Activated T-cell treated with anti-CD3 and anti-CD28 coated beads, Interleukin-2, amount 50 U/mL, for 4 hours (primary cell): ENCODE measurements around the gene CHCHD6. TPM values are rescaled to one million over a fixed set of nuclear protein-coding genes. Genes with fewer than 3 reads are reported as not detected.

Source experiments
- ATAC-seq, 2 donors: fragments of 200-7000 bp; cut with Tn5 transposase; one replicate each; pipeline ENCODE4 v1.10.0; 2021
- DNase-seq: peaks from one replicate; pipeline ENCODE4 v3.0.0-alpha.2; 2020
- H3K27me3 Mint-ChIP-seq: one replicate; pipeline ENCODE4 v1.8.0; 2021; ENCODE audit warnings: low read depth, mixed read lengths
- H3K36me3 Mint-ChIP-seq: one replicate; pipeline ENCODE4 v1.8.0; 2022; ENCODE audit warnings: mixed read lengths; ENCODE audit not compliant: insufficient read depth
- H3K4me1 Mint-ChIP-seq: one replicate; pipeline ENCODE4 v1.8.0; 2021; ENCODE audit warnings: low read depth, mixed read lengths
- H3K4me3 Mint-ChIP-seq: one replicate; pipeline ENCODE4 v1.8.0; 2021; ENCODE audit warnings: mild to moderate bottlenecking, moderate library complexity, mixed read lengths
- H3K9me3 Mint-ChIP-seq: one replicate; pipeline ENCODE4 v1.8.0; 2021; ENCODE audit warnings: mixed read lengths
- total RNA-seq, 3 donors: library from RNA; stranded (reverse); gene quantifications; one replicate each; pipeline ENCODE4 v1.2.1, GENCODE V29; 2021

Gene CHCHD6
- total RNA-seq, 3 donors from 2014 or later: 17.9 to 23.6 (median 21.4) TPM

DNA sequence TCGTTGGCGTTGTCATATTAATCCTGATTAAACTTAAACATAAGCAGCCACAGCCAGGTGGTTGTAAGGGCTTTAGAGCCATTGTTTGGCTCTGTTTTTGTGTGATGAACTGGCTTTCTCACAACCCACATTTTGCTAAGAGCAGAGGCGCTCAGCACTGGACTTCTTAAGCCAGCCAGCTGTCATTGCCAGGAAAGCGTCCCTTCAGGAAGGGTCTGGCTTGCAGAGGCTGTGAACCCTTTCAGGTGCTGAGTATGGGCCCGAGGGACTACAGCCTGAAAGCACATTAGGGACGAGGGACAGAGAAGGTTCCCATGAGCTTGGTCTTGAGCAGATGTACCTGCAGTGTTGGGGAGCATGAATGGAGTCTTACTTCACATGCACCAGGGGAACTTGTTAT, 112.3 kb downstream of the CHCHD6 start:
- Mint-ChIP-seq H3K4me1 (peaks cover 2% of the 10 kb centered on the region), H3K27me3 (no peaks in the 10 kb centered on the region), H3K9me3 (no peaks in the 10 kb centered on the region), H3K36me3 (peaks cover 6% of the 10 kb centered on the region), H3K4me3 (no peak overlapping the region)
- no peak for ATAC-seq
- no peak for DNase-seq

- Mint-ChIP-seq H3K36me3 (peaks cover 7% of the 10 kb centered on the region), H3K4me1 (peaks cover 2% of the 10 kb centered on the region), H3K4me3 (no peak overlapping the region), H3K9me3 (peaks cover 8% of the 10 kb centered on the region), H3K27me3 (no peaks in the 10 kb centered on the region)
- no peak for DNase-seq
- ATAC-seq: no peak
Observed at GRCh38 chr3:126816986-126817777, 113.1 kb downstream of the CHCHD6 start.

- DNase-seq (no peak), ATAC-seq (no peak)
- Mint-ChIP-seq H3K36me3 (peaks cover 7% of the 10 kb centered on the region), H3K27me3 (no peaks in the 10 kb centered on the region), H3K4me1 (peaks cover 2% of the 10 kb centered on the region), H3K9me3 (peaks cover 8% of the 10 kb centered on the region), H3K4me3 (no peak overlapping the region)
Observed at GRCh38 chr3:126817781-126818180, 113.7 kb downstream of the CHCHD6 start.

GRCh38 chr3:126818400-126819095, 114.5 kb downstream of the CHCHD6 start:
- H3K27me3 Mint-ChIP-seq: no peaks in the 10 kb centered on the region
- H3K9me3 Mint-ChIP-seq: peaks cover 8% of the 10 kb centered on the region
- no peak for DNase-seq
- peaks cover 7% of the 10 kb centered on the region for H3K36me3 Mint-ChIP-seq
- peaks cover 2% of the 10 kb centered on the region for H3K4me1 Mint-ChIP-seq
- H3K4me3 Mint-ChIP-seq: no peak overlapping the region
- ATAC-seq: no peak

- Mint-ChIP-seq H3K4me1 (peaks cover 10% of the 10 kb centered on the region), H3K9me3 (peaks cover 4% of the 10 kb centered on the region), H3K36me3 (peaks cover under 1% of the 10 kb centered on the region), H3K27me3 (no peaks in the 10 kb centered on the region), H3K4me3 (no peak overlapping the region)
- no peak for ATAC-seq
- DNase-seq: no peak
Observed at GRCh38 chr3:126826693-126827092, 122.7 kb downstream of the CHCHD6 start.

DNA sequence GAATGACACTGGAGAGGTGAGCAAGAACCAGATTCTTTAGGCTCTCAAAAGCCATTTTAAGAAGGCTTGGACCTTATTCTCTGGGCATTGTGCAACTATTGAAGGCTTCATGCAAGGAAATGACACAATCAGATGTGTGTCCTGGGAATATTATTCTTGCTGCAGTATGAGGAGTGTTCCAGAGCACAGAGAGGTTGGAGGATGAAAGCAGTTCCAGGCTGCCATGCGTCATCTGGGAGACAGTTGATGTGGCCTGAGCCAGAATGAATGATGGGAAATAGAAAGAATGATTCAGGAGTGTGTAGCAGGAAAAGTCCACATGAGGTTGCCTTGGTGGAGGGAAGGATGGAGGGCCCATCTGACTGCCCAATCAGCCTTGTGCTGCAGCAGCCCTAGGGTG, 123.1 kb downstream of the CHCHD6 start:
- Mint-ChIP-seq H3K9me3 (no peaks in the 10 kb centered on the region), H3K4me1 (peaks cover 10% of the 10 kb centered on the region), H3K36me3 (no peaks in the 10 kb centered on the region), H3K4me3 (no peak overlapping the region), H3K27me3 (no peaks in the 10 kb centered on the region)
- DNase-seq: no peak
- no peak for ATAC-seq

GRCh38 chr3:126828306-126828705, 124.3 kb downstream of the CHCHD6 start:
- H3K4me3 Mint-ChIP-seq: no peak overlapping the region
- no peaks in the 10 kb centered on the region for H3K9me3 Mint-ChIP-seq
- DNase-seq (no peak), ATAC-seq (no peak)
- H3K27me3 Mint-ChIP-seq: no peaks in the 10 kb centered on the region
- no peaks in the 10 kb centered on the region for H3K36me3 Mint-ChIP-seq
- peaks cover 10% of the 10 kb centered on the region for H3K4me1 Mint-ChIP-seq

DNA sequence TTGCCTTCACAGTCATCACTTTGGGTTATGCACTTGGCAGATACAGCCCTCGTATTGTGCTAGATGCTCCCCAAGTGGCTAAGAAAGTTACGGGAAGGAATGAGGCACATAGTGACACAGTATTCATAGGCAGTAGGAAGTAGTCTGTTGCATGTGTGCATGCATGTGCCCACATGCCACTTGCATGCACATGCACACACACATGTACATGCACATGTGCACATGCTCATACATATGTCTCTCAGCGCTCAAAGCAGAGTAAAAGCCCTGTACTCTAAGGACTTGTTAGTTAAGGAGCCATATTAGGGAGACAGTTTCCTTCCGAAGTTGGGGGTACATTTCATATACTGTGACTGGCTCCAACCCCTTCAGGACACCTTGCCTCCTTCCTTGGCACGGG, 128.9 kb downstream of the CHCHD6 start:
- Mint-ChIP-seq H3K4me1 (peaks cover 8% of the 10 kb centered on the region), H3K36me3 (peaks cover 3% of the 10 kb centered on the region), H3K9me3 (no peaks in the 10 kb centered on the region), H3K27me3 (no peaks in the 10 kb centered on the region), H3K4me3 (no peak overlapping the region)
- no peak for DNase-seq
- ATAC-seq: no peak

GRCh38 chr3:126834596-126835471, 130.8 kb downstream of the CHCHD6 start:
- no peaks in the 10 kb centered on the region for H3K27me3 Mint-ChIP-seq
- ATAC-seq (no peak), DNase-seq (no peak)

GRCh38 chr3:126835472-126836219, 131.6 kb downstream of the CHCHD6 start:
- Mint-ChIP-seq H3K27me3 (no peaks in the 10 kb centered on the region), H3K36me3 (peaks cover 3% of the 10 kb centered on the region), H3K9me3 (no peaks in the 10 kb centered on the region), H3K4me3 (no peak overlapping the region), H3K4me1 (no peaks in the 10 kb centered on the region)
- no peak for DNase-seq
- ATAC-seq: no peak

More at GRCh38 chr3:126834596-126835471, 130.8 kb downstream of the CHCHD6 start:
- Mint-ChIP-seq H3K4me3 (no peak overlapping the region), H3K36me3 (peaks cover 3% of the 10 kb centered on the region), H3K9me3 (no peaks in the 10 kb centered on the region), H3K4me1 (no peaks in the 10 kb centered on the region)

DNA sequence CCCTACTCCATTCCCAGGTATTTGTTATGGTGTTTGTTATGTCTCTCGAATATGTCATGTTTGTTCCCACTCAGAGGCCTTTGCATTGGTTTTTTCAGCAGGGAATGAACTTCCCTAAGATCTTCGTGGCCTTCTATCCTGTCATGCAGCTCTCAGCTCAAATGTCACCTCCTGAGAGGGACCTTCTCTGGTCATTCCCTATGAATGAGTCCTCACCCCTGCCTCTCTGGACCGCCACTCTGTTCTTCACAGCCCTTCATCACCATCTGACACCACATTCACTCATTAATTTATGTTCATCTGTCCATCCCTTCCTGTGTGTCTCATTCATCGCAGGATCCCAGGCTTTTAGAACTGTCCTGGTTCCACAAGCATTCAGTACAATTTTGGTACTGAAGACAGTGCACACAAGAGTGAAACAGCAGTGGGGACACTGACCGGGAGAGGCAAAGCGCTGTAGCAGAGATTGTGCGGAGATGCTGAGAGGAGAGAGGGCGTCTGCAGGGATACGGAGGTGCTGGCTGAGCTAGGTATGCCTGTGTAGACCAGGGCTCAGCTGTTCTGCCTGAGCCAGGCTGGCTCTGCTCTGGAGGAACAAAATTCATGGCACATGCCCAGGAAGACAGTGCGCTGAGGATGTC, 132.3 kb downstream of the CHCHD6 start:
- H3K9me3 Mint-ChIP-seq: no peaks in the 10 kb centered on the region
- no peaks in the 10 kb centered on the region for H3K27me3 Mint-ChIP-seq
- DNase-seq (no peak), ATAC-seq (no peak)
- H3K36me3 Mint-ChIP-seq: peaks cover 3% of the 10 kb centered on the region
- no peaks in the 10 kb centered on the region for H3K4me1 Mint-ChIP-seq
- no peak overlapping the region for H3K4me3 Mint-ChIP-seq

GRCh38 chr3:126837773-126838172, 133.7 kb downstream of the CHCHD6 start:
- Mint-ChIP-seq H3K9me3 (no peaks in the 10 kb centered on the region), H3K36me3 (peaks cover 3% of the 10 kb centered on the region), H3K4me3 (no peak overlapping the region), H3K27me3 (no peaks in the 10 kb centered on the region), H3K4me1 (no peaks in the 10 kb centered on the region)
- no peak for DNase-seq
- ATAC-seq: no peak

- H3K9me3 Mint-ChIP-seq: no peaks in the 10 kb centered on the region
- no peaks in the 10 kb centered on the region for H3K4me1 Mint-ChIP-seq
- peaks cover 10% of the 10 kb centered on the region for H3K36me3 Mint-ChIP-seq
- H3K27me3 Mint-ChIP-seq: no peaks in the 10 kb centered on the region
- no peak overlapping the region for H3K4me3 Mint-ChIP-seq
- DNase-seq (no peak), ATAC-seq (no peak)
Observed at GRCh38 chr3:126845920-126846715, 142.1 kb downstream of the CHCHD6 start.
